ENCODE measurements around the gene CBL. TPM values are rescaled to one million over a fixed set of nuclear protein-coding genes. Genes with fewer than 3 reads are reported as not detected.
"Not testable (repeated sequence)": the region's sequence is repeated elsewhere in the genome, so short reads cannot be mapped to it uniquely, and the experiment has no call there.

CBL gene
- total RNA-seq, 1 experiment from 2014 or later, result 35.5 TPM

DNA sequence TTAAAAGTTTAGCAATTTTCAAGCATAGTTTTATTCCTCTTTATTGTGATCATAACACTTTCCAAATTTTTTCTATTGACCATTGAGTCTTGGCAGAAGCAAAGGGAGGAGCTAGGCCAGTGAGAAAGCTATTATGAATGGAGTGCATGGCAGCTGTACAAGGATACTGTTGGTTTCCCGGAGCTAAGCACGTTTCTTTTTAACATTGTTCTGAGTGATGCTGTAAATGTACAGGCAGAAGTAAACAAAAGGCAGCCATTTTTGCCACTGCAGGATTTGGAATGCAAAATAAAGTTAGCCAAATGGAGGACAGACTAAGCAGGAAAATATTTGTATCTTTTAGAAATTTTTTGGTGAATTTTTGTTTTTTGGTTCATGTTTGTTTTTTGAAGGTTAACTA lies 16.2 kb downstream of the CBL start:
- no peak overlapping the region for H3K4me3 Mint-ChIP-seq (ENCODE audit: unreplicated experiment)
- no peaks in the 10 kb centered on the region for H3K27me3 Mint-ChIP-seq (ENCODE audit: insufficient read depth, unreplicated experiment)
- no TSS peak for BruUV-seq (replicated peaks)
- ChIA-PET POLR2A (interaction anchor here (0.8 to 1.4 kb wide), 4 partner anchors 8 to 155 kb away, joined by 3 to 7 read pairs (median 4); partner anchors contain the start of gene VPS11), CTCF (interaction anchor here (1.5 kb wide), 1 partner anchor 25 kb away, joined by 3 read pairs; no protein-coding TSS in a partner anchor)
- H3K36me3 Mint-ChIP-seq (ENCODE audit: insufficient read depth, unreplicated experiment), result no peaks in the 10 kb centered on the region
- H3K9me3 Mint-ChIP-seq (ENCODE audit: unreplicated experiment), result no peaks in the 10 kb centered on the region
- intact Hi-C loops (cut with micrococcal nuclease), result no loop called here
- TF ChIP-seq CTCF (IDR thresholded peaks at IDR 0.05; ENCODE audit: unreplicated experiment), result no peak
- no peak for DNase-seq (ENCODE audit: unreplicated experiment)
- H3K4me1 Mint-ChIP-seq (ENCODE audit: insufficient read depth, unreplicated experiment), result peaks cover 21% of the 10 kb centered on the region
- peak overlapping the region; percentile 33 for H3K27ac Mint-ChIP-seq (ENCODE audit: low read depth, unreplicated experiment)

DNA sequence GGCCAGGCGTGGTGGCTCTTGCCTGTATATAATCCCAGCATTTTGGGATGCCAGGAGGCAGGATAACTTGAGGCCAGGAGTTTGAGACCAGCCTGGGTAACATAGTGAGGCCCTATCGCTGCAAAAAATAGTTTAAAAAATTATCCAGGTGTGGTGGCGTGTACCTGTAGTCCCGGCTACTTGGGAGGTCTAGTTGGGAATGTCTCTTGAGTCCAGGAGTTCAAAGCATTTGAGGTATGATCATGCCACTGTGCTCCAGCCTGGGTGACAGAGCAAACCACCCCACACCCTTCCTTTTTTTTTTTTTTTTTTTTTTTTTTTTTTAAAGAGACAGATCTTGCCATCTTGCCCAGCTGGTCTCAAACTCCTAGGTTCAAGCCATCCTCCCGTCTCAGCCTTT lies 16.8 kb downstream of the CBL start:
- BruUV-seq (replicated peaks), result no TSS peak
- ChIA-PET POLR2A (interaction anchor here (0.9 kb wide), 1 partner anchor 16 kb away, joined by 3 read pairs; no protein-coding TSS in a partner anchor), CTCF (no interaction called here)
- peaks cover 19% of the 10 kb centered on the region for H3K4me1 Mint-ChIP-seq (ENCODE audit: insufficient read depth, unreplicated experiment)
- H3K4me3 Mint-ChIP-seq (ENCODE audit: unreplicated experiment), result no peak overlapping the region
- intact Hi-C loops (cut with micrococcal nuclease), result no loop called here
- H3K9me3 Mint-ChIP-seq (ENCODE audit: unreplicated experiment), result no peaks in the 10 kb centered on the region
- H3K27me3 Mint-ChIP-seq (ENCODE audit: insufficient read depth, unreplicated experiment), result no peaks in the 10 kb centered on the region
- no peaks in the 10 kb centered on the region for H3K36me3 Mint-ChIP-seq (ENCODE audit: insufficient read depth, unreplicated experiment)
- peak overlapping the region; percentile 33 for H3K27ac Mint-ChIP-seq (ENCODE audit: low read depth, unreplicated experiment)
- no peak for DNase-seq (ENCODE audit: unreplicated experiment)
- no peak for TF ChIP-seq CTCF (IDR thresholded peaks at IDR 0.05; ENCODE audit: unreplicated experiment)

GRCh38 chr11:119223856-119224255 lies 17.7 kb downstream of the CBL start:
- H3K27me3 Mint-ChIP-seq (ENCODE audit: insufficient read depth, unreplicated experiment), result no peaks in the 10 kb centered on the region
- no TSS peak for BruUV-seq (replicated peaks)
- no peak overlapping the region for H3K4me3 Mint-ChIP-seq (ENCODE audit: unreplicated experiment)
- H3K9me3 Mint-ChIP-seq (ENCODE audit: unreplicated experiment), result no peaks in the 10 kb centered on the region
- ChIA-PET POLR2A (no interaction called here), CTCF (interaction anchor here (1.2 kb wide), 1 partner anchor 114 kb away, joined by 5 read pairs; no protein-coding TSS in a partner anchor)
- H3K36me3 Mint-ChIP-seq (ENCODE audit: insufficient read depth, unreplicated experiment), result no peaks in the 10 kb centered on the region
- DNase-seq (ENCODE audit: unreplicated experiment), result no peak
- TF ChIP-seq CTCF (IDR thresholded peaks at IDR 0.05; ENCODE audit: unreplicated experiment), result no peak
- H3K4me1 Mint-ChIP-seq (ENCODE audit: insufficient read depth, unreplicated experiment), result peaks cover 11% of the 10 kb centered on the region
- intact Hi-C loops (cut with micrococcal nuclease), result no loop called here
- H3K27ac Mint-ChIP-seq (ENCODE audit: low read depth, unreplicated experiment), result no peak overlapping the region

GRCh38 chr11:119228535-119229287 lies 22.6 kb downstream of the CBL start:
- peaks cover 22% of the 10 kb centered on the region for H3K36me3 Mint-ChIP-seq (ENCODE audit: insufficient read depth, unreplicated experiment)
- H3K4me3 Mint-ChIP-seq (ENCODE audit: unreplicated experiment); intact Hi-C loops (cut with micrococcal nuclease); H3K9me3 Mint-ChIP-seq (ENCODE audit: unreplicated experiment); BruUV-seq (replicated peaks); DNase-seq (ENCODE audit: unreplicated experiment); H3K27me3 Mint-ChIP-seq (ENCODE audit: insufficient read depth, unreplicated experiment): not testable (repeated sequence)
- POLR2A ChIA-PET, result interaction anchor here (0.6 to 0.7 kb wide), 2 partner anchors 45 to 186 kb away, joined by 3 to 6 read pairs; no protein-coding TSS in a partner anchor
- peaks cover 10% of the 10 kb centered on the region for H3K4me1 Mint-ChIP-seq (ENCODE audit: insufficient read depth, unreplicated experiment)
- CTCF ChIA-PET, result interaction anchor here (0.6 to 0.7 kb wide), 3 partner anchors 14 to 126 kb away, joined by 3 read pairs; no protein-coding TSS in a partner anchor
- H3K27ac Mint-ChIP-seq (ENCODE audit: low read depth, unreplicated experiment), result peak overlapping the region; percentile 56

Data from MCF 10A (cell line).